NOMO-1 (cell line): Measurements from ENCODE around the gene DMRT1.
"Not testable (repeated sequence)": the region's sequence is repeated elsewhere in the genome, so short reads cannot be mapped to it uniquely, and the experiment has no call there.

Experiments used
- DNase-seq, 2 experiments: peaks; one replicate each; lab custom pipeline; 2025; ENCODE audit not compliant: unreplicated experiment in 2 of 2; lab: John Stamatoyannopoulos, UW

DMRT1 gene

DNA sequence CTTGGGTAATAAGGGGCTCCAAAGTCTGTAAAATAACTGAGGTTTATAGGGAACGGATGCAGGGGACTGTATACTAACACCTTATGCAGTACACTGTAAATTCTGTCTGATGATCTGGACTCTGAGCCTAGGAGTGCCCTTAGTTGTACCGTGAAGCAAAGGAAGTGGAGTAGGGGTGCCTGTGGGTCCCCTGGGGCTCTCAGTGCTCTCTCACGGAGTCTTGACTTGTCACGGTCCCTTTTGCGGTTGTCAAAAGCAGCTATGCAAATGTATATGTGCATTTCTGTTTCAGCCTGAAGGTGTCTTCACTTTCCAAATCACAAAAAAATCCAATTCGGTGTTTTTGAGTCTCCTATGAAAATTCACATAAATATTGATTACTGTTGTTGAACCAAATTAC lies 17.8 kb downstream of the DMRT1 start:
- DNase-seq: no peak

DNA sequence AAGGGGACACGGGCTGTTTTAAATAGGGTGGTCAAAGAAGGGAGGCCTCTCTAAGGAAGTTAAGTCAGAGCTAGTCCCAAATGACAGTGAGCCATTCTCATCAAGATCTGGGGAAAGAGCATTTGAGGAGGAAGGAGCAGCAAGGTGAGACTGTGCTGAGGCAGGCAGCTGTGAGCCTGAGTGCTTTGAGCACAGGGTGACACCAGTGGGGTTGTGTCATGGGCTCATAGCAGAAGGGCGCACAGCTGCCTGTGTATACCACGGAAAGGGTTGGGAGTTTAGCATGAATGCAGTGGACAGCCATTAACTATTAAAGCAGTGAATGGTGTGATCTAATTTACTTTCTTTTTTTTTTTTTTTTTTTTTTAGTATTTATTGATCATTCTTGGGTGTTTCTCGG lies 19.2 kb downstream of the DMRT1 start:
- DNase-seq: no peak

DNA sequence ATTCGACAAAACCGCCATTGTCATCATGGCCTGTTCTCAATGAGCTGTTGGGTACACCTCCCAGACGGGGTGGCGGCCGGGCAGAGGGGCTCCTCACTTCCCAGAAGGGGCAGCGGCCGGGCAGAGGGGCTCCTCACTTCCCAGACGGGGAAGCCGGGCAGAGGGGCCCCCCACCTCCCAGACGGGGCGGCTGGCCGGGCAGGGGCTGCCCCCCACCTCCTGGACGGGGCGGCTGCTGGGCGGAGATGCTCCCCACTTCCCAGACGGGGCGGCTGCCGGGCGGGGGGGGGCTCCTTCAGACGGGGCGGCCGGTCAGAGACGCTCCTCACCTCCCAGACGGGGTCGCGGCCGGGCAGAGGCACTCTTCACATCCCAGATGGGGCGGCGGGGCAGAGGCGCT lies 20.0 kb downstream of the DMRT1 start:
- DNase-seq: not testable (repeated sequence)

- DNase-seq: no peak
These were observed 33.8 kb downstream of the DMRT1 start for GRCh38 chr9:875119-875962.

GRCh38 chr9:876425-876824 lies 34.9 kb downstream of the DMRT1 start:
- DNase-seq: no peak

DNA sequence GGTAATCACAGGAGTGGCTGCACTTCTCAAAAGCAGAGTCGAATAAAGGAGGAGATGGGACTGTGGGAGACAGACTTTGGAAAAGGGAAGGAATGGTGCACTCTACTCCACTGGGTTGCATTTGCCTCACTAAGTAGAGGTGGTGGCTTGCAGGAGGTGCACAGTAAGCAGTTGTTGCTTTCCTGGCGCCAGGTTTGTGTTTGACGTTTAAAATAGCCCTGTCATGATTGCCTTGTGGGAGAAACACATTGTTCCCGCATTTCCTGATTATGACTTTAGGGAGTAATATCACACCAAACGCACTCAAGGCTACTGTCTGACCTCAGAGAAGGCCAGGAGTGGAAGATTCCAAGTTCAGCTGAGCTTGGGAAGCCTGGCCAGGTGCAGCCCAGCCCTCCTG lies 36.7 kb downstream of the DMRT1 start:
- DNase-seq: no peak

GRCh38 chr9:880725-881124 lies 39.2 kb downstream of the DMRT1 start:
- no peak for DNase-seq

GRCh38 chr9:882416-882924 lies 41.0 kb downstream of the DMRT1 start:
- no peak for DNase-seq

GRCh38 chr9:883011-883410 lies 41.5 kb downstream of the DMRT1 start:
- DNase-seq: no peak

DNA sequence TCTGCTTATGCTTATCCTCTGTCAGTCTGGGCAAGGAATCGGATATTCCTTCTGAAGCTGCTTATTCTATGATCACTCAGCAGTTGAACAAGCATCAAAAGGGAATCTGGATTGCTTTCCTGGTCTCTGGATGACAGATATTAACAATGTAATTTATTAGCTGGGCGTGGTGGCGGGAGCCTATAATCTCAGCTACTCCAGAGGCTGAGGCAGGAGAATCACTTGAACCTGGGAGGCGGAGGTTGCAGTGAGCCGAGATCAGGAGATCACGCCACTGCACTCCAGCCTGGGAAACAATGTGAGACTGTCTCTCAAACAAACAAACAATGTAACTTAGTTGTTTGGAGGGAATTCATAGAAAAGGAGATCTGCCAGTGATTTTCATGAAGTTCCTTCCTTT lies 45.4 kb downstream of the DMRT1 start:
- DNase-seq: no peak

DNA sequence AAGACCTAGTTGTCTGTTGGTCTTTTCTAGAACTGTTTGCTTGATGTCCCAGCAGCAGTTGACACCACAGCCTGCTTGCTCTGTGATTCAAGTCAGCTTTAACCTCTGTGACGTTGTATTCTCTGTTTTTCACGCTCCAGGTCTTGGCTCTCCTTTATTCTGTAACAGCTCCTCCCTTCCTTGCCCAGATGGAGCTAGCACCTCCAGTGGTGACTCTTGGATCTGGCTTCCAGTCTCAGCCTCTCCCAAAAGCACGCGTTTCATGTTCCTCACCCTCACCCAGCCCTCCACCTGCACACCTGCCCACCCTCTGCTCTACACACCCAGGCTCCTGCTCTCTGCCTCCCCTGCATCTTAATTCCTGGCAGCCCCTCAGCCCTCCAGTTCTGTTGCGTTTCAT lies 50.6 kb downstream of the DMRT1 start:
- DNase-seq: no peak

DNA sequence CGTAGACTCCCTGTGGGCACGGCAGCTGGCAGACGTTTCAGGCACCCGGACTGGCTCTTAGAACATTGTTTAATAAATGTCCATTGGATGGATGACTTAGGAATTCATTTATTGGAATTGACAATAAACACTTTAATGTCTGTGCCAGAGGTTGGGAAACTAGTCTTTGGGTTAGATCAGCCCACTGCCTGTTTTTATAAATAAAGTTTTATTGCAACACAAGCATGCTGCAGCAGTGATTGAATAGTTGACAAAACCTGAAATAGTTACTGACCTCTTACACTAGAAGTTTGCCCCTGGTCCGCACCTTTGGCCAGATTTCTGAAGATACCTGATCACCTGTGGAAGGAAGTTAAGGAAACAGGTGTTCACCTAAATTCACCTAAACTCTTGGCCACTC lies 51.6 kb downstream of the DMRT1 start:
- no peak for DNase-seq

DNA sequence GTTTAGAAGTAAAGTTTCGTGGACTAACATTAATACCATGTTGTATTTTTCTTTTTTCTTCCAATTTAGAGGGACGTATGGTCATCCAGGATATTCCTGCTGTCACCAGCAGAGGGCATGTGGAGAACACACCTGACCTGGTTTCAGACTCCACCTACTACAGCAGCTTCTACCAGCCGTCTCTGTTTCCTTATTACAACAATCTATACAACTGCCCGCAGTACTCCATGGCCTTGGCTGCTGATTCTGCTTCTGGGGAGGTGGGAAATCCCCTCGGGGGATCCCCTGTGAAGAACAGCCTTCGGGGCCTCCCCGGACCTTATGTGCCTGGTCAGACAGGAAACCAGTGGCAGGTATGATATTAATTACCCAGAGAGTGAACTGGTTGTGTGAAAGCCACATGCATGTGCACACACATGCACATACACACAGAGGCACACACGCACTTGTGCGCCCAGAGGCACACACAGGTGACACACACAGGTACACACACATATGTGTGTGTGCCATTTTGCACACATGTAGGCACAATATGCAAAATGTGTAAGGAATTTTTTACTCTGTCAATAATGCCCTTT lies 52.4 kb downstream of the DMRT1 start:
- peak; percentile 48 to 59 for DNase-seq

- DNase-seq: peak; percentile 80 to 85
These were observed 58.1 kb downstream of the DMRT1 start for GRCh38 chr9:899440-900184.

GRCh38 chr9:903886-904285 lies 62.4 kb downstream of the DMRT1 start:
- no peak for DNase-seq

- no peak for DNase-seq
These were observed 64.4 kb downstream of the DMRT1 start for GRCh38 chr9:905906-906305.

DNA sequence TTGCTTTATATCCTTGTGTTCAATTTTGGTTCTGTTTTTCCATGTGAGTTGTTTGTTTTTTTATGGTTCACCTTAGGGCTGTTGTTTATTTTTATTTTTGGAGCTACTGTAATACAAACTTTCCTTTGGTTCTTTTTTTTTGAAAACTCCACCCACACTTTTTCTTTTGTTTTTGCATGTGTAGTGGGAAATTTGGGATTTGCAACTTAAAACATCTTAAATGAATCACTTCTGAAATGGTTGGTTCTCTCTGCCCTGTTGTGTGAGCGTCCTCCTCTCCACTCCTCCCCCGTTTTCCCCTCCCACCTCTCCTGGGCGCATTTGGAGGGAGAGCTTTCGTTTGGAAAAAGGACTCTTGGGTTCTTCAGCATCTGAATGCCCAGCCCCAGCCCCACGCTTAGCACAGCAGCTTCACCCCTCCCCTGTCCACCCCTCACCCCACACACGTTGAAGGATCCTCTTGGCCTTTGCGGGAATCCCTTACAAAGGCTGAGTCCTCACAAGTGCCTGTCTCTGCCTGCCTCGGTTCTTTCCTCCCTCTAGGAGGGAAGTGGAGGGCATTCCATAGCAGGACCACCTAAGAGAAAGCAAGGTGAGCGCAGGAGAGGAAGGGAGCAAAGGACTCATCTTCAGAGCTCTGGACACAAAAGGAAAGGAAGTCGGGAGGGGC lies 67.2 kb downstream of the DMRT1 start:
- DNase-seq: no peak

GRCh38 chr9:911005-911404 lies 69.5 kb downstream of the DMRT1 start:
- DNase-seq: no peak

GRCh38 chr9:912776-913175 lies 71.3 kb downstream of the DMRT1 start:
- DNase-seq: no peak

DNA sequence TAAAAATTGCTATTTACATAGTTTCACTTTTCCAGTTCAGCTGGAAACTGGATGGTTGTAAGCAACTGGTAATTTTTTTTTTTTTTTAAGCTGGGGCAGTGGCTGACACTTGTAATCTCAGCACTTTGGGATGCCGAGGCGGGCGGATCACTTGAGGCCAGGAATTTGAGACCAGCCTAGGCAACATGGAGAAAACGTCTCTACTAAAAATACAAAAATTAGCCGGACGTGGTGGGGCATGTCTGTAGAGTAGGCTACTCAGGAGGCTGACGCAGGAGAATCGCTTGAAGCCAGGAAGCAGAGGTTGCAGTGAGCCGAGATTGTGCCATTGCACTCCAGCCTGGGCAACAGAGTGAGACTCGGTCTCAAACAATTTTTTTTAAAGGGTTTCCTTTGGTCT lies 72.0 kb downstream of the DMRT1 start:
- DNase-seq: not testable (repeated sequence)

DNA sequence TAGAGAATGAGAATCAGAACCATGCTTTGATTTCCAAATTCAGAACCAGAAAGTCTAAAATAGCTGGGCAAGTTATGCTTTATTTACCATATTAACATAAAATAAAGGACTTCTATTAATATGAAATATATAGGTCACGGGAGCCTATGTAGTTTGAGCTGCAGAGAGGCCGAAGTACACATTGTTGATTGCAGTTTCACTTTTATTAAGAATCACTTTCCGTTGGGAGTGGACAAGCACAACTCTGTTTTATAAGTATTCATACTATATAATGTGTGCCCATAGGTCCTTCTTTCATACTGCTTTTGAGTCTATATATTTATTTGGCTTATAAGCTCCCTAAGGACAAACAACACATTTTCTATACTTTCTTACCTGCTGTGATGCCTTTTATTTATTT lies 76.2 kb downstream of the DMRT1 start:
- DNase-seq: no peak
